ENCODE data around the gene CORO7. TPM values are rescaled to one million over a fixed set of nuclear protein-coding genes. Genes with fewer than 3 reads are reported as not detected.

CORO7 gene
- total RNA-seq, 1 donor: 107 TPM

- DNase-seq (ENCODE audit: low read depth in 2 of 3, low spot score in 2 of 3): no peak
These were observed 43.0 kb downstream of the CORO7 start for GRCh38 chr16:4373356-4373908.

GRCh38 chr16:4372578-4373355 lies 43.6 kb downstream of the CORO7 start:
- no peak for DNase-seq (ENCODE audit: low read depth in 2 of 3, low spot score in 2 of 3)

GRCh38 chr16:4372001-4372577 lies 44.3 kb downstream of the CORO7 start:
- DNase-seq (ENCODE audit: low read depth in 2 of 3, low spot score in 2 of 3): peak in 2 of 3 donors; percentile 20 to 51

GRCh38 chr16:4371357-4372000 lies 44.9 kb downstream of the CORO7 start, which contains the start of gene VASN:
Gene VASN (plus strand): TSS chr16:4371848. CDS start chr16:4380878, 9,030 bp downstream.
- peak; percentile 49 to 69 (median 64) for DNase-seq (ENCODE audit: low read depth in 2 of 3, low spot score in 2 of 3)

- no peak for DNase-seq (ENCODE audit: low read depth in 2 of 3, low spot score in 2 of 3)
These were observed 45.6 kb downstream of the CORO7 start for GRCh38 chr16:4370570-4371356.

- DNase-seq (ENCODE audit: low read depth in 2 of 3, low spot score in 2 of 3): no peak
These were observed 46.2 kb downstream of the CORO7 start for GRCh38 chr16:4370151-4370550.

- no peak for DNase-seq (ENCODE audit: low read depth in 2 of 3, low spot score in 2 of 3)
These were observed 47.2 kb downstream of the CORO7 start for GRCh38 chr16:4369007-4369733.

GRCh38 chr16:4367393-4367856 lies 49.0 kb downstream of the CORO7 start:
- no peak for DNase-seq (ENCODE audit: low read depth in 2 of 3, low spot score in 2 of 3)

GRCh38 chr16:4366016-4366415 lies 50.4 kb downstream of the CORO7 start:
- DNase-seq (ENCODE audit: low read depth in 2 of 3, low spot score in 2 of 3): no peak

GRCh38 chr16:4365615-4366014 lies 50.8 kb downstream of the CORO7 start:
- no peak for DNase-seq (ENCODE audit: low read depth in 2 of 3, low spot score in 2 of 3)

- DNase-seq (ENCODE audit: low read depth in 2 of 3, low spot score in 2 of 3): no peak
These were observed 51.4 kb downstream of the CORO7 start for GRCh38 chr16:4365014-4365406.

- DNase-seq (ENCODE audit: low read depth in 2 of 3, low spot score in 2 of 3): no peak
These were observed 52.0 kb downstream of the CORO7 start for GRCh38 chr16:4364196-4365013.

- DNase-seq (ENCODE audit: low read depth in 2 of 3, low spot score in 2 of 3): no peak
These were observed 53.8 kb downstream of the CORO7 start for GRCh38 chr16:4362476-4363135.

GRCh38 chr16:4361944-4362311 lies 54.5 kb downstream of the CORO7 start:
- no peak for DNase-seq (ENCODE audit: low read depth in 2 of 3, low spot score in 2 of 3)

GRCh38 chr16:4361033-4361943 lies 55.1 kb downstream of the CORO7 start:
- DNase-seq (ENCODE audit: low read depth in 2 of 3, low spot score in 2 of 3): no peak

- peak in 1 of 3 donors; percentile 15 for DNase-seq (ENCODE audit: low read depth in 2 of 3, low spot score in 2 of 3)
These were observed 55.8 kb downstream of the CORO7 start for GRCh38 chr16:4360538-4361021.

GRCh38 chr16:4359914-4360313 lies 56.5 kb downstream of the CORO7 start:
- DNase-seq (ENCODE audit: low read depth in 2 of 3, low spot score in 2 of 3): no peak
